Osteocyte (in vitro differentiated cells): Measurements from ENCODE around the gene INPP4B. TPM values are rescaled to one million over a fixed set of nuclear protein-coding genes. Genes with fewer than 3 reads are reported as not detected.

ENCODE experiments used
- DNase-seq: peaks from one replicate; pipeline ENCODE4 v3.0.0; 2021; ENCODE audit warnings: mixed read lengths; ENCODE audit not compliant: unreplicated experiment; ENCODE audit errors: extremely low spot score
- H3K27ac Mint-ChIP-seq: one replicate; pipeline ENCODE4 v1.8.0; 2021; ENCODE audit warnings: mild to moderate bottlenecking, mixed read lengths; ENCODE audit not compliant: unreplicated experiment
- H3K27me3 Mint-ChIP-seq: one replicate; pipeline ENCODE4 v1.8.0; 2021; ENCODE audit warnings: mixed read lengths; ENCODE audit not compliant: unreplicated experiment
- H3K36me3 Mint-ChIP-seq: one replicate; pipeline ENCODE4 v1.8.0; 2021; ENCODE audit warnings: mixed read lengths; ENCODE audit not compliant: unreplicated experiment
- H3K4me1 Mint-ChIP-seq: one replicate; pipeline ENCODE4 v1.8.0; 2021; ENCODE audit warnings: mixed read lengths; ENCODE audit not compliant: unreplicated experiment
- H3K4me3 Mint-ChIP-seq: one replicate; pipeline ENCODE4 v1.8.0; 2021; ENCODE audit warnings: mild to moderate bottlenecking, moderate library complexity, mixed read lengths; ENCODE audit not compliant: unreplicated experiment
- H3K9me3 Mint-ChIP-seq: one replicate; pipeline ENCODE4 v1.8.0; 2021; ENCODE audit warnings: mixed read lengths; ENCODE audit not compliant: unreplicated experiment
- total RNA-seq: library from RNA; stranded (reverse); gene quantifications from 2 replicates; pipeline ENCODE4 v1.2.1, GENCODE V29; 2021
- TF ChIP-seq, protein P1 (sequence below): fragments of 200-600 bp; sonication (generic); IDR thresholded peaks from 2 replicates; pipeline ENCODE4 v1.5.0; 2021; ENCODE audit warnings: antibody characterized with exemption, mild to moderate bottlenecking, moderate library complexity

The INPP4B gene
- total RNA-seq, 1 donor from 2014 or later: 10.9 TPM

DNA sequence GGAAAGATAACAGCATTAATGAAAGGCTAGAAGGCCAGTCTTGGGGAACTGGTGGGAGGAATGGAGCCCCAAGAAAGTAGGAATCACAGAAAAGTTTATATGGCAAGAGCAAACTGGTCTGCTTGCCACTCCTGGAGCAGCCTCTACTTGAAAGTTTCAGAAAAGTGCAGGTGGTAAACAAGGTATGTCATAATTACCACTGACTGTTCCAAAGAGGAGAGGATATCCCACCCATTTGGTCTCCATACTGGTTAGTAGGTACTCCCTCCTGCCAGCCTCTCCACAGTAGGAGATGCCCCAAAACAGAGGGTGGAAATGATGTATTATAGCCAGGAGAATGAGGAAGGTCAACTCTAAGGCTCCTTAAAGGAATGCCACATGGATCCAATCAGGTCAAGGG, 145.1 kb downstream of the INPP4B start:
- Mint-ChIP-seq H3K27me3 (no peaks in the 10 kb centered on the region), H3K9me3 (no peaks in the 10 kb centered on the region), H3K27ac (no peak overlapping the region), H3K4me3 (no peak overlapping the region), H3K36me3 (no peaks in the 10 kb centered on the region), H3K4me1 (no peaks in the 10 kb centered on the region)
- DNase-seq: no peak
- TF ChIP-seq, protein P1, sequence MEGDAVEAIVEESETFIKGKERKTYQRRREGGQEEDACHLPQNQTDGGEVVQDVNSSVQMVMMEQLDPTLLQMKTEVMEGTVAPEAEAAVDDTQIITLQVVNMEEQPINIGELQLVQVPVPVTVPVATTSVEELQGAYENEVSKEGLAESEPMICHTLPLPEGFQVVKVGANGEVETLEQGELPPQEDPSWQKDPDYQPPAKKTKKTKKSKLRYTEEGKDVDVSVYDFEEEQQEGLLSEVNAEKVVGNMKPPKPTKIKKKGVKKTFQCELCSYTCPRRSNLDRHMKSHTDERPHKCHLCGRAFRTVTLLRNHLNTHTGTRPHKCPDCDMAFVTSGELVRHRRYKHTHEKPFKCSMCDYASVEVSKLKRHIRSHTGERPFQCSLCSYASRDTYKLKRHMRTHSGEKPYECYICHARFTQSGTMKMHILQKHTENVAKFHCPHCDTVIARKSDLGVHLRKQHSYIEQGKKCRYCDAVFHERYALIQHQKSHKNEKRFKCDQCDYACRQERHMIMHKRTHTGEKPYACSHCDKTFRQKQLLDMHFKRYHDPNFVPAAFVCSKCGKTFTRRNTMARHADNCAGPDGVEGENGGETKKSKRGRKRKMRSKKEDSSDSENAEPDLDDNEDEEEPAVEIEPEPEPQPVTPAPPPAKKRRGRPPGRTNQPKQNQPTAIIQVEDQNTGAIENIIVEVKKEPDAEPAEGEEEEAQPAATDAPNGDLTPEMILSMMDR: no peak

DNA sequence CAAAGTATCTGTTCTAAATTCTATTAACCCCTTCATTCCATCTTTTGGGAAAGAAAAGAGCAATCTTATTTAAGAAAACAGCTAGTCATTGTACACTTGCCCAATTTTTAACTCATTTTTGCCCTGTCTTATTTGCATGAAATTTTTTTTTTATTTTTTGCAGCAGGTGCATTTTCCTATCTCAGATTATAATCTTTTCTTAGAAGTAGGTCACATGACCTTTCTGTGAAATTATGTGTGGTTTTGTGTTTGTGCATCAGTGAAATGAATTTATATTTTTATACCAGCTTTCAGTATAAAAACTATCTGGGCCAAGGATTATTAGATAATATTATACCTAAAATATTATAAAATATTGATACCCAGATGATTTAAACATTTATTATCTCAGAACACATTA, 145.6 kb downstream of the INPP4B start:
- H3K4me1 Mint-ChIP-seq: no peaks in the 10 kb centered on the region
- DNase-seq: no peak
- no peaks in the 10 kb centered on the region for H3K27me3 Mint-ChIP-seq
- TF ChIP-seq, protein P1: no peak
- no peaks in the 10 kb centered on the region for H3K9me3 Mint-ChIP-seq
- no peak overlapping the region for H3K4me3 Mint-ChIP-seq
- no peaks in the 10 kb centered on the region for H3K36me3 Mint-ChIP-seq
- H3K27ac Mint-ChIP-seq: no peak overlapping the region

DNA sequence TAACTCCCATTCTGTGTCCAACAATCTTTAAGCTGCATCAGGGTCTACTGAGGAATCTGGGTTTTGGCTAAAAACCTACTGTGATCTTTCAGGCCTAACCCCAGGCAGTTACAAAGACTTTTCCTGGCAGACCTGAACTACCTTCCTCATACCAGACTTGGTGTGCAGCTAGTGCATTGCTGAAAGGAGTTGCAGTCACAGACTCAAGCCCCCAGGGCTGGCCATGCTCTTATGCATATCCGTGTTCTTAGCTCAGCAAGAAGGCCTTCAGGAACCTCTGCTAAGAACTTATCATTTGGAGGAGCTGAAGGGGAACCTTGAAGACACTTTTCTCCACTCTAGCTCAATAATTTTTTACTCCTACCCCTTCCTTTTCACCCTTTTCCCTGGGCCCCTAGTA, 147.5 kb downstream of the INPP4B start:
- no peak for DNase-seq
- Mint-ChIP-seq H3K4me3 (no peak overlapping the region), H3K36me3 (no peaks in the 10 kb centered on the region), H3K9me3 (no peaks in the 10 kb centered on the region), H3K27ac (no peak overlapping the region), H3K4me1 (no peaks in the 10 kb centered on the region), H3K27me3 (no peaks in the 10 kb centered on the region)
- TF ChIP-seq, protein P1: no peak

- DNase-seq: no peak
- H3K4me1 Mint-ChIP-seq: no peaks in the 10 kb centered on the region
- no peaks in the 10 kb centered on the region for H3K36me3 Mint-ChIP-seq
- no peaks in the 10 kb centered on the region for H3K27me3 Mint-ChIP-seq
- TF ChIP-seq, protein P1: no peak
- H3K27ac Mint-ChIP-seq: no peak overlapping the region
- no peak overlapping the region for H3K4me3 Mint-ChIP-seq
- H3K9me3 Mint-ChIP-seq: no peaks in the 10 kb centered on the region
Observed at GRCh38 chr4:142697928-142698327, 148.2 kb downstream of the INPP4B start.

- TF ChIP-seq, protein P1: no peak
- Mint-ChIP-seq H3K27me3 (no peaks in the 10 kb centered on the region), H3K36me3 (no peaks in the 10 kb centered on the region), H3K9me3 (no peaks in the 10 kb centered on the region), H3K27ac (no peak overlapping the region), H3K4me1 (no peaks in the 10 kb centered on the region), H3K4me3 (no peak overlapping the region)
- DNase-seq: no peak
Observed at GRCh38 chr4:142697320-142697719, 148.8 kb downstream of the INPP4B start.
